GM12878 (cell line): Measurements from ENCODE around the gene IMMP2L.

Source experiments
- BMI1 ChIP-seq: fragments of 450-650 bp; IDR thresholded peaks from 2 replicates; pipeline ENCODE4 v1.6.1; 2016; ENCODE audit warnings: mild to moderate bottlenecking, moderate library complexity, borderline replicate concordance
- SP1 ChIP-seq: IDR thresholded peaks from one replicate; pipeline ENCODE4 v1.6.1; 2011; ENCODE audit warnings: low read depth, low read length
- TF ChIP-seq, protein P1 (sequence below), 3 experiments: IDR thresholded peaks in 2 of 3; conservative IDR thresholded peaks in 1 of 3; 2 replicates each; pipeline ENCODE4 v1.5.1; 2011; ENCODE audit warnings: low read depth in 3 of 3, low read length in 3 of 3, mild to moderate bottlenecking in 3 of 3, control low read depth in 2 of 3, moderate library complexity in 2 of 3, inconsistent platforms in 1 of 3, mixed read lengths in 1 of 3; ENCODE audit not compliant: control insufficient read depth in 2 of 3, insufficient read depth in 1 of 3; ENCODE audit errors: extremely low read depth in 1 of 3
- TF ChIP-seq, protein P2 (sequence below): fragments of 450-650 bp; conservative IDR thresholded peaks from 2 replicates; pipeline ENCODE4 v1.6.1; 2017; ENCODE audit warnings: mild to moderate bottlenecking, moderate library complexity

DNA sequence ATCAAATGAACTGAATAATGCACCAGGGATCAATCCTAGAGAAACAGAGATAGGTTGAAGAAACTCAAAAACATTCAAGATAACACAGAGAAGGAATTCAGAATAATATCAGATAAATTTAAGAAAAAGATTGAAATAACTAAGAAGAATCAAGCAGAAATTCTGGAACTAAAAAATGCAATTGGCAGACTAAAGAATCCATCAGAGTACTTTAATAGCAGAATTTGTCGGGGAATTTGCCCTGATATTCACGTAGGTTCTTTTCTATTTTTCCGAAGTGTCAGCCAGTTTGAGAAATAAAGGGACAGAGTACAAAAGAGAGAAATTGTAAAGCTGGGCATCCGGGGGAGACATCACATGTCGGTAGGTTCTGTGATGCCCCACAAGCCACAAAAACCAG, 9.4 kb upstream of the IMMP2L start:
- TF ChIP-seq BMI1, result no peak
- TF ChIP-seq, protein P1, sequence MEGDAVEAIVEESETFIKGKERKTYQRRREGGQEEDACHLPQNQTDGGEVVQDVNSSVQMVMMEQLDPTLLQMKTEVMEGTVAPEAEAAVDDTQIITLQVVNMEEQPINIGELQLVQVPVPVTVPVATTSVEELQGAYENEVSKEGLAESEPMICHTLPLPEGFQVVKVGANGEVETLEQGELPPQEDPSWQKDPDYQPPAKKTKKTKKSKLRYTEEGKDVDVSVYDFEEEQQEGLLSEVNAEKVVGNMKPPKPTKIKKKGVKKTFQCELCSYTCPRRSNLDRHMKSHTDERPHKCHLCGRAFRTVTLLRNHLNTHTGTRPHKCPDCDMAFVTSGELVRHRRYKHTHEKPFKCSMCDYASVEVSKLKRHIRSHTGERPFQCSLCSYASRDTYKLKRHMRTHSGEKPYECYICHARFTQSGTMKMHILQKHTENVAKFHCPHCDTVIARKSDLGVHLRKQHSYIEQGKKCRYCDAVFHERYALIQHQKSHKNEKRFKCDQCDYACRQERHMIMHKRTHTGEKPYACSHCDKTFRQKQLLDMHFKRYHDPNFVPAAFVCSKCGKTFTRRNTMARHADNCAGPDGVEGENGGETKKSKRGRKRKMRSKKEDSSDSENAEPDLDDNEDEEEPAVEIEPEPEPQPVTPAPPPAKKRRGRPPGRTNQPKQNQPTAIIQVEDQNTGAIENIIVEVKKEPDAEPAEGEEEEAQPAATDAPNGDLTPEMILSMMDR (IDR thresholded peaks at IDR 0.05 in 2 of 3, conservative IDR thresholded peaks at IDR 0.05 in 1 of 3; ENCODE audit: control insufficient read depth in 2 of 3, extremely low read depth in 1 of 3, insufficient read depth in 1 of 3, low read depth in 3 of 3, low read length in 3 of 3), result no peak
- TF ChIP-seq, protein P2, sequence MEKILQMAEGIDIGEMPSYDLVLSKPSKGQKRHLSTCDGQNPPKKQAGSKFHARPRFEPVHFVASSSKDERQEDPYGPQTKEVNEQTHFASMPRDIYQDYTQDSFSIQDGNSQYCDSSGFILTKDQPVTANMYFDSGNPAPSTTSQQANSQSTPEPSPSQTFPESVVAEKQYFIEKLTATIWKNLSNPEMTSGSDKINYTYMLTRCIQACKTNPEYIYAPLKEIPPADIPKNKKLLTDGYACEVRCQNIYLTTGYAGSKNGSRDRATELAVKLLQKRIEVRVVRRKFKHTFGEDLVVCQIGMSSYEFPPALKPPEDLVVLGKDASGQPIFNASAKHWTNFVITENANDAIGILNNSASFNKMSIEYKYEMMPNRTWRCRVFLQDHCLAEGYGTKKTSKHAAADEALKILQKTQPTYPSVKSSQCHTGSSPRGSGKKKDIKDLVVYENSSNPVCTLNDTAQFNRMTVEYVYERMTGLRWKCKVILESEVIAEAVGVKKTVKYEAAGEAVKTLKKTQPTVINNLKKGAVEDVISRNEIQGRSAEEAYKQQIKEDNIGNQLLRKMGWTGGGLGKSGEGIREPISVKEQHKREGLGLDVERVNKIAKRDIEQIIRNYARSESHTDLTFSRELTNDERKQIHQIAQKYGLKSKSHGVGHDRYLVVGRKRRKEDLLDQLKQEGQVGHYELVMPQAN, result no peak
- no peak for TF ChIP-seq SP1
